IMR-90 (cell line): ENCODE data around the gene SNAP23. TPM values are rescaled to one million over a fixed set of nuclear protein-coding genes. Genes with fewer than 3 reads are reported as not detected.

Experiments used
- ATAC-seq: fragments of 200-7000 bp; cut with Tn5 transposase; 2 replicates; pipeline ENCODE4 v1.9.1; 2020; ENCODE audit warnings: low read depth, mild to moderate bottlenecking, moderate library complexity
- BruUV-seq: library from RNA; stranded (reverse); fragments of 400-500 nt; replicated peaks from 2 replicates; lab custom pipeline; 2021; lab: Mats Ljungman, UMichigan
- CTCF ChIA-PET: fragments of 300-600 bp; formaldehyde crosslinking; extraction: SDS; loops from one replicate; lab custom pipeline; 2021; ENCODE audit warnings: antibody characterized with exemption; lab: Yijun Ruan, JAX
- POLR2A ChIA-PET: fragments of 300-600 bp; sonication (Branson Sonifier 250); formaldehyde crosslinking; loops from one replicate; lab custom pipeline; 2022; ENCODE audit warnings: antibody characterized with exemption; ENCODE audit not compliant: unreplicated experiment; lab: Charles Lee
- DNase-seq: peaks from one replicate; pipeline ENCODE4 v3.0.0; 2013
- H2AFZ ChIP-seq: replicated peaks from 2 replicates; pipeline ENCODE3; 2013; ENCODE audit warnings: low read length, mild to moderate bottlenecking; ENCODE audit not compliant: poor library complexity
- H2AK5ac ChIP-seq: 2 replicates; pipeline ENCODE4 v1.6.1; 2013; ENCODE audit warnings: low read depth, low read length, inconsistent platforms
- H2AK9ac ChIP-seq: replicated peaks from 2 replicates; pipeline ENCODE3; 2013; ENCODE audit warnings: mild to moderate bottlenecking, low read depth, low read length, moderate library complexity; ENCODE audit not compliant: poor library complexity
- H2BK120ac ChIP-seq: 2 replicates; pipeline ENCODE4 v1.6.1; 2013; ENCODE audit warnings: low read depth, low read length, inconsistent platforms
- H2BK15ac ChIP-seq: 3 replicates; pipeline ENCODE4 v1.6.1; 2013; ENCODE audit warnings: low read depth, low read length, inconsistent platforms
- H2BK20ac ChIP-seq: 2 replicates; pipeline ENCODE4 v1.6.1; 2013; ENCODE audit warnings: low read depth, mild to moderate bottlenecking, inconsistent platforms, low read length, moderate library complexity
- H2BK5ac ChIP-seq: 2 replicates; pipeline ENCODE4 v1.6.1; 2013; ENCODE audit warnings: mild to moderate bottlenecking, low read depth, low read length, inconsistent platforms; ENCODE audit not compliant: poor library complexity, severe bottlenecking
- H3K14ac ChIP-seq: replicated peaks from 2 replicates; pipeline ENCODE4 v1.6.1; 2013; ENCODE audit warnings: low read depth, low read length, inconsistent platforms
- H3K18ac ChIP-seq: 2 replicates; pipeline ENCODE4 v1.6.1; 2013; ENCODE audit warnings: low read depth, low read length, control low read depth
- H3K23ac ChIP-seq: 2 replicates; pipeline ENCODE4 v1.6.1; 2013; ENCODE audit warnings: low read depth, low read length, inconsistent platforms
- H3K27ac ChIP-seq: 2 replicates; pipeline ENCODE4 v1.5.1; 2013; ENCODE audit warnings: mild to moderate bottlenecking, control low read depth, low read length; ENCODE audit not compliant: insufficient read depth
- H3K27me3 ChIP-seq: 2 replicates; pipeline ENCODE4 v1.6.1; 2013; ENCODE audit warnings: low read length; ENCODE audit not compliant: control insufficient read depth, insufficient read depth
- H3K36me3 ChIP-seq: 2 replicates; pipeline ENCODE4 v1.6.1; 2013; ENCODE audit warnings: low read length, mixed read lengths; ENCODE audit not compliant: control insufficient read depth, insufficient read depth
- H3K4ac ChIP-seq: 2 replicates; pipeline ENCODE4 v1.6.1; 2013; ENCODE audit warnings: low read depth, low read length, inconsistent platforms
- H3K4me1 ChIP-seq: 2 replicates; pipeline ENCODE4 v1.6.1; 2013; ENCODE audit warnings: low read length, mixed read lengths; ENCODE audit not compliant: control insufficient read depth, insufficient read depth
- H3K4me2 ChIP-seq: 2 replicates; pipeline ENCODE4 v1.6.1; 2013; ENCODE audit warnings: low read depth, mild to moderate bottlenecking, control low read depth, low read length, moderate library complexity
- H3K4me3 ChIP-seq: 2 replicates; pipeline ENCODE4 v1.5.1; 2013; ENCODE audit warnings: low read depth, mild to moderate bottlenecking, control low read depth, low read length, moderate library complexity; ENCODE audit not compliant: insufficient read depth
- H3K56ac ChIP-seq: 2 replicates; pipeline ENCODE4 v1.6.1; 2013; ENCODE audit warnings: low read length, inconsistent platforms; ENCODE audit not compliant: insufficient read depth; ENCODE audit errors: extremely low read depth
- H3K79me1 ChIP-seq, 2 experiments: 2 replicates each; pipeline ENCODE4 v1.6.1; 2013; ENCODE audit warnings: low read length in 2 of 2, inconsistent platforms in 1 of 2, low read depth in 1 of 2
- H3K9ac ChIP-seq: 2 replicates; pipeline ENCODE4 v1.6.1; 2013; ENCODE audit warnings: low read depth, low read length, control low read depth
- H3K9me1 ChIP-seq: 2 replicates; pipeline ENCODE4 v1.6.1; 2013; ENCODE audit warnings: low read length, inconsistent platforms; ENCODE audit not compliant: insufficient read depth
- H3K9me3 ChIP-seq: 2 replicates; pipeline ENCODE4 v1.6.1; 2013; ENCODE audit warnings: low read length; ENCODE audit not compliant: control insufficient read depth, insufficient read depth
- H4K20me1 ChIP-seq: 2 replicates; pipeline ENCODE4 v1.6.1; 2013; ENCODE audit warnings: low read length, inconsistent platforms; ENCODE audit not compliant: insufficient read depth
- H4K5ac ChIP-seq: 2 replicates; pipeline ENCODE4 v1.6.1; 2013; ENCODE audit warnings: mild to moderate bottlenecking, low read depth, low read length, control low read depth
- H4K8ac ChIP-seq, 2 experiments: 2 replicates each; pipeline ENCODE4 v1.6.1; 2013; ENCODE audit warnings: low read depth in 2 of 2, low read length in 2 of 2, control low read depth in 1 of 2, inconsistent platforms in 1 of 2
- H4K91ac ChIP-seq: 2 replicates; pipeline ENCODE4 v1.6.1; 2013; ENCODE audit warnings: low read depth, low read length, inconsistent platforms; ENCODE audit not compliant: insufficient read depth
- BHLHE40 ChIP-seq: fragments of 150-350 bp; IDR thresholded peaks from 2 replicates; pipeline ENCODE4 v1.6.1; 2016; ENCODE audit warnings: mild to moderate bottlenecking, low read depth, low read length
- CHD1 ChIP-seq: IDR thresholded peaks from 2 replicates; pipeline ENCODE4 v1.6.1; 2012; ENCODE audit warnings: low read depth, low read length, improper control_type of control experiment
- FOS ChIP-seq: fragments of 150-350 bp; IDR thresholded peaks from 2 replicates; pipeline ENCODE4 v1.6.1; 2016; ENCODE audit warnings: low read depth, low read length
- MAFK ChIP-seq: IDR thresholded peaks from 2 replicates; pipeline ENCODE4 v1.6.1; 2012; ENCODE audit warnings: low read depth, low read length, improper control_type of control experiment
- MAZ ChIP-seq: IDR thresholded peaks from 2 replicates; pipeline ENCODE4 v1.6.1; 2012; ENCODE audit warnings: low read depth, mild to moderate bottlenecking, low read length, improper control_type of control experiment, moderate library complexity, borderline replicate concordance
- NFE2L2 ChIP-seq: fragments of 150-350 bp; IDR thresholded peaks from 2 replicates; pipeline ENCODE4 v1.6.1; 2016; ENCODE audit warnings: low read depth, mild to moderate bottlenecking, low read length
- POLR2A ChIP-seq: IDR thresholded peaks from 2 replicates; pipeline ENCODE4 v1.6.1; 2012; ENCODE audit warnings: mild to moderate bottlenecking, low read depth, low read length
- RAD21 ChIP-seq: IDR thresholded peaks from 2 replicates; pipeline ENCODE4 v1.6.1; 2012; ENCODE audit warnings: low read length, improper control_type of control experiment
- RCOR1 ChIP-seq: IDR thresholded peaks from 2 replicates; pipeline ENCODE4 v1.6.1; 2012; ENCODE audit warnings: mild to moderate bottlenecking, low read length, improper control_type of control experiment; ENCODE audit not compliant: insufficient replicate concordance
- RFX5 ChIP-seq: IDR thresholded peaks from 2 replicates; pipeline ENCODE4 v1.8.0; 2012; ENCODE audit warnings: low read depth, mild to moderate bottlenecking, low read length, moderate library complexity
- WGBS, 2 experiments: methylation state at CpG; one replicate each; pipeline versions ENCODE4 v1.1.5 to v1.1.7; 2013; ENCODE audit warnings: missing lambda C conversion rate in 2 of 2; ENCODE audit not compliant: insufficient read length in 1 of 2; ENCODE audit errors: extremely low coverage in 2 of 2; 5-methylcytosine and 5-hydroxymethylcytosine counted together
- dilution Hi-C: fragments of 300-500 bp; cut with HindIII; formaldehyde crosslinking; loops from one replicate; pipeline ENCODE4 v1.14.3; 2018; ENCODE audit warnings: low sequenced_read_pairs; ENCODE audit not compliant: unreplicated experiment
- in situ Hi-C: fragments of 300-500 bp; cut with MboI; formaldehyde crosslinking; loops from 3 replicates; pipeline ENCODE4 v1.14.3; 2019; ENCODE audit warnings: low sequenced_read_pairs, inconsistent platforms, mixed read lengths
- intact Hi-C: fragments of 100-400 bp; cut with micrococcal nuclease; formaldehyde crosslinking; loops from 2 replicates; pipeline ENCODE4 v1.10.0; 2022
- polyA plus RNA-seq, 3 experiments: library from polyadenylated mRNA; depleted of rRNA; stranded (reverse); fragments of >200 nt; gene quantifications; 2 replicates each; pipeline ENCODE4 v1.2.3, GENCODE V29; 2012; ENCODE audit warnings: low replicate concordance in 1 of 3
- total RNA-seq: library from RNA; depleted of rRNA; stranded (reverse); fragments of >200 nt; gene quantifications from 2 replicates; pipeline ENCODE4 v1.2.3, GENCODE V29; 2012
- TF ChIP-seq, protein P1 (sequence below): conservative IDR thresholded peaks from 2 replicates; pipeline ENCODE4 v1.5.1; 2012; ENCODE audit warnings: mild to moderate bottlenecking, low read depth, low read length, improper control_type of control experiment
- TF ChIP-seq, protein P2 (sequence below): fragments of 150-350 bp; IDR thresholded peaks from 2 replicates; pipeline ENCODE4 v1.6.1; 2016; ENCODE audit warnings: low read depth, mild to moderate bottlenecking, low read length, moderate library complexity, borderline replicate concordance

Gene SNAP23
- total and polyA plus RNA-seq, 2 of the 4 experiments (the other 2 are of a cell fraction) = 36.0 to 45.5 TPM

DNA sequence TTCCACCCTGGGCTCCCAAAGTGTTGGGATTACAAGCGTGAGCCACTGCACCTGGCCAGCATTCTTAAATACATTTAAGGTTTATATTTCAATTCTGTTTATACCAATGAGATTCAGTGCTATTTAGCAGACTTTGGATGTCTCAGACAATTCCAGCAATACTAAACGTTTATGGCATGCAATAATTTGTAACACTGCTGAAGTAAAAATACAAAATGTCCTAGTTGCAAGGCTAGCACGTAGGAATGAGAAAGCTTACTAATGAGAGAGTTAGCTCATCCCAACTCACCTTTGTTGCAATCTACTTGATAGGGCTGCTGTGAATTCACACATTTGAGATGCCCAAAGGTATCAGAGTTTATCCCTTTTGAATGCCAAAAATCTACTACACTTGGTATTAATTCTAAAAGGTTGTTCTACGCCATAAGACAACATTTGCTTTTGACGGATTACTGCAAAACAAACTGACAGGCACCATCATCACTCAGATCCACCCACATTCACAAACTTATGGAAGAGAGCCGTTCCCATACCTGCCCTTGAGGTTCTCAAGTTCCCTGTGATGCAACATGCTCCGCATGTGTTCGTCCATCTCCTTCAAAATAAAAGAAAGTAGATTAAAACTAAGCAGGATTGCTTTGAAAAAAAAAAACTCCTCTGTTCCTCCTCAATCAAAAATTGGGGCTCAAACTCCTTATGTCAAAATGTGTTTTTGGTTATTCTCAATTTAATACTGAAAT lies 29.7 kb upstream of the SNAP23 start:
- no peak for ATAC-seq
- H3K4me1 ChIP-seq = no peaks in the 10 kb centered on the region
- CTCF ChIA-PET = no interaction called here

More for the DNA sequence above, 29.7 kb upstream of the SNAP23 start:
- intact Hi-C loops = no loop called here
- Histone ChIP-seq H3K36me3 (peaks cover 14% of the 10 kb centered on the region), H2BK5ac (no peak overlapping the region), H4K5ac (no peak overlapping the region), H3K18ac (no peak overlapping the region), H3K4ac (no peak overlapping the region), H3K9me1 (no peaks in the 10 kb centered on the region), H2AK5ac (no peak overlapping the region), H2BK15ac (no peak overlapping the region), H3K27ac (no peak overlapping the region), H3K4me2 (no peak overlapping the region), H4K20me1 (no peaks in the 10 kb centered on the region), H2AK9ac (no peak overlapping the region), H2AFZ (no peak overlapping the region), H3K9ac (no peak overlapping the region), H3K79me1 (peaks cover 18 to 44% of the 10 kb centered on the region in 2 experiments), H3K56ac (no peak overlapping the region), H3K9me3 (no peaks in the 10 kb centered on the region), H3K4me3 (no peak overlapping the region), H2BK120ac (no peak overlapping the region), H3K14ac (no peak overlapping the region), H4K91ac (no peak overlapping the region), H2BK20ac (no peak overlapping the region), H3K23ac (no peak overlapping the region), H4K8ac (no peak overlapping the region), H3K27me3 (no peaks in the 10 kb centered on the region)
- in situ Hi-C loops = no loop called here
- no peak for TF ChIP-seq MAFK
- TF ChIP-seq POLR2A = no peak
- TF ChIP-seq, protein P1, sequence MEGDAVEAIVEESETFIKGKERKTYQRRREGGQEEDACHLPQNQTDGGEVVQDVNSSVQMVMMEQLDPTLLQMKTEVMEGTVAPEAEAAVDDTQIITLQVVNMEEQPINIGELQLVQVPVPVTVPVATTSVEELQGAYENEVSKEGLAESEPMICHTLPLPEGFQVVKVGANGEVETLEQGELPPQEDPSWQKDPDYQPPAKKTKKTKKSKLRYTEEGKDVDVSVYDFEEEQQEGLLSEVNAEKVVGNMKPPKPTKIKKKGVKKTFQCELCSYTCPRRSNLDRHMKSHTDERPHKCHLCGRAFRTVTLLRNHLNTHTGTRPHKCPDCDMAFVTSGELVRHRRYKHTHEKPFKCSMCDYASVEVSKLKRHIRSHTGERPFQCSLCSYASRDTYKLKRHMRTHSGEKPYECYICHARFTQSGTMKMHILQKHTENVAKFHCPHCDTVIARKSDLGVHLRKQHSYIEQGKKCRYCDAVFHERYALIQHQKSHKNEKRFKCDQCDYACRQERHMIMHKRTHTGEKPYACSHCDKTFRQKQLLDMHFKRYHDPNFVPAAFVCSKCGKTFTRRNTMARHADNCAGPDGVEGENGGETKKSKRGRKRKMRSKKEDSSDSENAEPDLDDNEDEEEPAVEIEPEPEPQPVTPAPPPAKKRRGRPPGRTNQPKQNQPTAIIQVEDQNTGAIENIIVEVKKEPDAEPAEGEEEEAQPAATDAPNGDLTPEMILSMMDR = no peak
- TF ChIP-seq FOS = no peak
- no peak for TF ChIP-seq MAZ
- TF ChIP-seq RFX5 = no peak
- TF ChIP-seq, protein P2, sequence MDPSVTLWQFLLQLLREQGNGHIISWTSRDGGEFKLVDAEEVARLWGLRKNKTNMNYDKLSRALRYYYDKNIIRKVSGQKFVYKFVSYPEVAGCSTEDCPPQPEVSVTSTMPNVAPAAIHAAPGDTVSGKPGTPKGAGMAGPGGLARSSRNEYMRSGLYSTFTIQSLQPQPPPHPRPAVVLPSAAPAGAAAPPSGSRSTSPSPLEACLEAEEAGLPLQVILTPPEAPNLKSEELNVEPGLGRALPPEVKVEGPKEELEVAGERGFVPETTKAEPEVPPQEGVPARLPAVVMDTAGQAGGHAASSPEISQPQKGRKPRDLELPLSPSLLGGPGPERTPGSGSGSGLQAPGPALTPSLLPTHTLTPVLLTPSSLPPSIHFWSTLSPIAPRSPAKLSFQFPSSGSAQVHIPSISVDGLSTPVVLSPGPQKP = no peak
- TF ChIP-seq RCOR1 = no peak
- TF ChIP-seq CHD1 = no peak
- no peak for TF ChIP-seq NFE2L2
- no peak for TF ChIP-seq RAD21
- no peak for TF ChIP-seq BHLHE40
- dilution Hi-C loops = no loop called here
- POLR2A ChIA-PET = no interaction called here
- BruUV-seq = no TSS peak
- DNase-seq = no peak
- 100% methylated on average over 2 of the region's 8 CpGs; no CpG with 5 or more reads in 1 of the 2 experiments for WGBS, 2 experiments
